Activated CD8-positive, alpha-beta T cell treated with anti-CD3 and anti-CD28 coated beads, Interleukin-2, amount 10 ng/mL, durations not matched to agents 7 days and 5 days (primary cell): ENCODE results near the gene F2RL3. TPM values are rescaled to one million over a fixed set of nuclear protein-coding genes. Genes with fewer than 3 reads are reported as not detected.

ENCODE experiments used
- ATAC-seq: fragments of 150-1000 bp; cut with Tn5 transposase; one replicate; pipeline ENCODE4 v1.10.0; 2021; ENCODE audit warnings: moderate library complexity
- CTCF ChIA-PET: fragments of 350-600 bp; sonication (Branson Sonifier 250); formaldehyde crosslinking; loops from one replicate; lab custom pipeline; 2021; ENCODE audit warnings: antibody characterized with exemption; lab: Charles Lee
- POLR2A ChIA-PET: fragments of 350-600 bp; sonication (Branson Sonifier 250); formaldehyde crosslinking; loops from one replicate; lab custom pipeline; 2021; ENCODE audit warnings: antibody characterized with exemption; lab: Charles Lee
- DNase-seq: peaks from one replicate; pipeline ENCODE4 v3.0.0-alpha.2; 2020
- H3K27ac Mint-ChIP-seq: one replicate; pipeline ENCODE4 v1.8.0; 2021; ENCODE audit warnings: mild to moderate bottlenecking, mixed read lengths
- H3K27me3 Mint-ChIP-seq: one replicate; pipeline ENCODE4 v1.8.0; 2021; ENCODE audit warnings: low read depth, mixed read lengths
- H3K36me3 Mint-ChIP-seq: one replicate; pipeline ENCODE4 v1.8.0; 2021; ENCODE audit warnings: low read depth, mixed read lengths
- H3K4me1 Mint-ChIP-seq: one replicate; pipeline ENCODE4 v1.8.0; 2021; ENCODE audit warnings: low read depth, mixed read lengths
- H3K4me3 Mint-ChIP-seq: one replicate; pipeline ENCODE4 v1.8.0; 2021; ENCODE audit warnings: mild to moderate bottlenecking, mixed read lengths
- H3K9me3 Mint-ChIP-seq: one replicate; pipeline ENCODE4 v1.8.0; 2022; ENCODE audit warnings: mixed read lengths; ENCODE audit not compliant: insufficient read depth
- total RNA-seq, 2 experiments: library from RNA; stranded (reverse); gene quantifications; one replicate each; pipeline ENCODE4 v1.2.3, GENCODE V29; 2021

The F2RL3 gene
- total RNA-seq, 2 experiments from 2014 or later = 0.34 to 0.74 TPM

DNA sequence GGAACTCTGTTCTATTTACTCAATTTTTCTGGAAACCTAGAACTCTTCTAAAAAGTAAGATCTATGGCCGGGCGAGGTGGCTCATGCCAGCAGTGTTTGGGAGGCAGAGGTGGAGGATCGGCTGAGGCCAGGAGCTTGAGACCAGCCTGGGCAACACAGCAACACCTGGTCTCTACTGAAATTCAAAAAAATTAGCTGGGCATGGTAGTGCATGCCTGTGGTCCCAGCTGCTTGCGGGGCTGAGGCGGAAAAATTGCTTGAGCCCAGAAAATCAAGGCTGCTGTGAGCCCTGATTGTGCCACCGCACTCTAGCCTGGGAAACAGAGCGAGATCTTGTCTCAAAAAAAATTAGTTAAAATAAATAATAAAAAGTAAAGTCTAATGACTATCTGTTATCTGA, 28.6 kb downstream of the F2RL3 start:
- peaks cover 15% of the 10 kb centered on the region for H3K9me3 Mint-ChIP-seq
- ATAC-seq (no peak), DNase-seq (no peak)
- H3K4me1 Mint-ChIP-seq = no peaks in the 10 kb centered on the region
- ChIA-PET POLR2A (no interaction called here), CTCF (no interaction called here)
- H3K27ac Mint-ChIP-seq = no peak overlapping the region
- H3K4me3 Mint-ChIP-seq = no peak overlapping the region
- peaks cover 4% of the 10 kb centered on the region for H3K36me3 Mint-ChIP-seq
- no peaks in the 10 kb centered on the region for H3K27me3 Mint-ChIP-seq

DNA sequence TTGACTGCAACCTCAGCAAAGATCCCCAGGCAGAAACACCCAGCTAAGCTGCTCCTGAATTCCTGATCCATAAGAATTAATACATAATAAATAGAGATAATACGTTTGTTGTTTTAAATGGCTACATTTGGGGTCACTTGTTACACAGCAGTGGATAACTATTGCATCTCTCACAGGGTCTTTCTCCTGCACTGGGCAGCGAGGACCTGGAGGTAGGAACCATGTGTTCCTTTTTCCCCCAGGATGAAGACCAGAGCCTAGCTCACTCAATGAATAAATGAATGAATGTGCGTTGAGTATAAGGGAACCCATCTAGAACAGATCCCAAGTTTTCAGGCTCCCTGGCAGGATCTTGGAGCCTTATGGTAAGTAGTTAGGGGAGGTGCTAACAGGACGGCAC, 30.7 kb downstream of the F2RL3 start:
- ATAC-seq (no peak), DNase-seq (no peak)
- Mint-ChIP-seq H3K36me3 (no peaks in the 10 kb centered on the region), H3K4me1 (no peaks in the 10 kb centered on the region), H3K27ac (no peak overlapping the region), H3K9me3 (no peaks in the 10 kb centered on the region), H3K4me3 (no peak overlapping the region), H3K27me3 (no peaks in the 10 kb centered on the region)
- POLR2A ChIA-PET = no interaction called here
- CTCF ChIA-PET = no interaction called here

DNA sequence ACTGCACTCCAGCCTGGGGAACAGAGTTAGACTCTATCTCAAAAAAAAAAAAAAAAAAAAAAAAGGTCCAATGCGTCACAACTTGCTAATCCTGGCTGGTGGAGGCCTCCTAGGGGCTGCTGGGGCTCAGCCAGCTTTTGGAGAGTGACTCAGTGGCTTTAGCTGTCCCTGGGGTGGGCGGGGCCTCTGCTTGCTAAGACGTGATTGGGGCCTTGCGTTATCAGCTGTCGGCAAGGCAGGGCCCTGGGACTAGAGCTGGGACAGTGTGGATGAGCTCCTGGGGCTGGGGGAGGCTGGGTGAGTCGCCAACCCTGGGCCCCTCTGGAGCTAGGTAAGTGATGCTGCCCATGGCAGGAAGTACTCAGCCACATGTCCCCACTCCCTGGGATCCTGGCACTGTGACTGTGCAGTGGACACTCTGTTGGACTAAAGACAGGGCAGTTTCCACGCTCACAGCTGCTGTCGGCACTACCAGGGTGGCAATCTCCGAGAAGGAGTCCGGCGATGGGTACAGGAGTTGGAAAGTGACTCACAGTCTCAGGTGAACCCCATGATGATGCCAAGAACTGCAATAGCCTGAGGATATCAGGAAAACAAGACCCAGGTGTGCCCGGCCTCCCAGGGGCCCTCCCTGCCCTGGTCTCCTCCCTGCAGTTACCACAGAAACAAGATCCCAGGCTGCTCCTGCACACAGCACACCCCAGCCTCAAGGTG, 32.2 kb downstream of the F2RL3 start:
- ChIA-PET POLR2A (no interaction called here), CTCF (no interaction called here)
- Mint-ChIP-seq H3K9me3 (peaks cover 8% of the 10 kb centered on the region), H3K4me1 (no peaks in the 10 kb centered on the region), H3K27ac (no peak overlapping the region), H3K4me3 (no peak overlapping the region), H3K27me3 (no peaks in the 10 kb centered on the region), H3K36me3 (no peaks in the 10 kb centered on the region)
- ATAC-seq (no peak), DNase-seq (no peak)

DNA sequence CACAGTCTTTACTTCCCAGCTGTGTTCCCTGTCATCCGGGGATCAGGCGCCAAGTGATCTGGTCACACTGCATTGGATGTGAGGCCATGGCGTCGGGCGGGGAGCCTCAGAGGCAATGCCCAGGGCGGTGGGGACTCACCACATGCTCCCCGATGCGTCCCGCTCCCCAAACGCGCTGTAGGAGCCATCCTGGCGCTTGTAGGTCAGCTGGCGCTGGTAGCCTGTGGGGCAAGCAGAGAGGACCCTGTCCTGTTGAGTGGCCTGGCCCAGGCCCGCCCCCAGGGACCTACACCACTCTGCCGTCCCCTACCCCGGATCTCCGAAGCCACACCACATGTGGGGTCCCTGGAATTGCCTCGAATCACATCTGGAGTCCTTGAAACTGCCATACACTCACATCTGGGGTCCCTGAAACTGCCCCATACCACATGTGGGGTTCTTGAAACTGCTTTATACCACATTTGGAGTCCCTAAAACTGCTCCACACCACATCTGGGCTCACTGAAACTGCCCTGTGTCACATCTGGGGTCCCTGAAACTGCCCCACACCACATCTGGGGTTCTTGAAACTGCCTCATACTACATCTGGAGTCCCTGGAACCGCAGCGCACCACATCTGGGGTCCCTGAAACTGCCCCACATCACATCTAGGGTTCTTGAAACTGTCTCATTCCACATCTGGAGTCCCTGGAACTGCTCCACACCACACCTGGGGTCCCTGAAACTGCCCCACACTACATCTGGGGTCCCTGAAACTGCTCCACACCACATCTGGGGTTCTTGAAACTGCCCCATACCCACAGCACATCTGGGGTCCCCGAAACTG, 33.2 kb downstream of the F2RL3 start:
- Mint-ChIP-seq H3K36me3 (peaks cover 3% of the 10 kb centered on the region), H3K9me3 (peaks cover 13% of the 10 kb centered on the region), H3K27me3 (no peaks in the 10 kb centered on the region), H3K27ac (no peak overlapping the region), H3K4me1 (no peaks in the 10 kb centered on the region), H3K4me3 (no peak overlapping the region)
- ChIA-PET POLR2A (no interaction called here), CTCF (no interaction called here)
- ATAC-seq (no peak), DNase-seq (no peak)

DNA sequence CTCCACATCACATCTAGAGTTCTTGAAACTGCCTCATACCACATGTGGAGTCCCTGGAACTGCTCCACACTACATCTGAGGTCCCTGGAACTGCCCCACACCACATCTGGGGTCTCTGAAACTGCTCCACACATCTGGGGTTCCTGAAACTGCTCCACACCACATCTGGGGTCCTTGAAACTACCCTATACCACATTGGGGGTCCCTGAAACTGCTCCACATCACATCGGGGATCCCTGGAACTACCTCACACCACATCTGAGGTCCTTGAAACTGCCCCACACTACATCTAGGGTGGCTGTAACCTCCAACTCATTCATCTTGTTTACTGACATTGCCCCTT, 33.8 kb downstream of the F2RL3 start:
- peaks cover 14% of the 10 kb centered on the region for H3K9me3 Mint-ChIP-seq
- ChIA-PET CTCF (no interaction called here), POLR2A (no interaction called here)
- H3K36me3 Mint-ChIP-seq = peaks cover 3% of the 10 kb centered on the region
- no peak overlapping the region for H3K27ac Mint-ChIP-seq
- ATAC-seq (no peak), DNase-seq (no peak)
- no peak overlapping the region for H3K4me3 Mint-ChIP-seq
- no peaks in the 10 kb centered on the region for H3K27me3 Mint-ChIP-seq
- no peaks in the 10 kb centered on the region for H3K4me1 Mint-ChIP-seq

DNA sequence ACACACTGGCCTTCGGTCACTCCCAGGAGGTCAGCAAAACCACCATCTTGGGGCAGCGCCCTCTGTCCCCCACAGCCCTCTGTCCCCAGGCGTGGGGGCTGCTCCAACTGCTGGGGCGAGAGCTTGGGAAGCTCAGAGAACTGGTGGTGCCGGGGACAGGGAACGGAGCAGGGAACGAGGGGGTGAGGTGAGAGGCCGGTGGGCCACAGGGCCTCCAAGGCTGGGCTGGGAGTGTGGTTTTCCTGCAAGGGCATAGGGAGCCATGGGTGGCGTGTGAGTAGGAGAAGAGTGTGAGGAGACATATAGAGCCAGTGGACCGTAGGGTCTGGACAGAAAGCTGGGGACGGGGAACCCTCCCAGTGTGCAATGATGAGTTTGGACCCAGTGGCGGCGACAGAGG, 34.1 kb downstream of the F2RL3 start:
- DNase-seq (no peak), ATAC-seq (no peak)
- Mint-ChIP-seq H3K9me3 (peaks cover 14% of the 10 kb centered on the region), H3K4me1 (no peaks in the 10 kb centered on the region), H3K4me3 (no peak overlapping the region), H3K27ac (no peak overlapping the region), H3K27me3 (no peaks in the 10 kb centered on the region), H3K36me3 (peaks cover 3% of the 10 kb centered on the region)
- ChIA-PET CTCF (no interaction called here), POLR2A (no interaction called here)

DNA sequence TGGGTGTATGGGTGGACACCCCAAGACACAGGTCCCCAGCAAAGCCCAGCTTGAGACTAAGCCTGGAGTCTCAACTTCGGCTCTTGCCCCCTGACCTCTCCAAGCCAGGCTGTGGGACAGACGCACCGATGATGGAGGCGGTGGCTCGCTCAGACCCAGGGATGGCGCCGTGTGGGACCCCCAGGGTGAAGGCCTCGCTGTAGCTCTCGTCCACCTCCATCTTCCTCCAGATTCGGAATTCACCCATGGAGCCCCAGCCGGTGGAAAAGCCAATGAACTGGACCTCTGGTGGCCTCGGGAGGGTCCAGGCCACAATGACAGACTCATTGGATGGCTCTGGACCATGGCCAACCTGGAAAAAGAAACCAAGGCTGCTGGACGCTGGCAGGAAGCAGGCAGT, 39.1 kb downstream of the F2RL3 start:
- Mint-ChIP-seq H3K36me3 (peaks cover 3% of the 10 kb centered on the region), H3K27me3 (no peaks in the 10 kb centered on the region), H3K4me1 (no peaks in the 10 kb centered on the region), H3K27ac (no peak overlapping the region), H3K9me3 (peaks cover 21% of the 10 kb centered on the region), H3K4me3 (no peak overlapping the region)
- ATAC-seq (no peak), DNase-seq (no peak)
- ChIA-PET POLR2A (no interaction called here), CTCF (no interaction called here)

DNA sequence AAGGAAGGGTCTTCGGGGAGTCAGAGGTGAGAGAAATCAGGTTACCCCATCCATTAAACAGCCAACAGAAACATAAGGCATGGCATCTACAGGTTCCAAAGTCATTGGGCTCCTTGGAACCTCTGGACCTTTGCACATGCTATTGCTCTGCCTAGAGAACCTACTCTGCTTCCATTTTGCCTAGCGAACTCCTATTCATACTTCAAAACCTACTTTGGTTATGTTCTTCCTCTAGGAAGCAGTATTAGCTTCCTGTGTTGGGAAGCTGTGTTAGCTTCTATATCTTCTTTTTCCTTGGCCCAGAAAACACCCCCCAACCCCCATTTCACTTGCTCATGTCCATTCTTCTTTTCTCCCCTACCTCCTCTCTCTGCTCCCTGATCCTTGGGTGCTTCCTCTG, 39.6 kb downstream of the F2RL3 start:
- Mint-ChIP-seq H3K27me3 (no peaks in the 10 kb centered on the region), H3K36me3 (peaks cover 3% of the 10 kb centered on the region), H3K4me1 (no peaks in the 10 kb centered on the region), H3K4me3 (no peak overlapping the region), H3K27ac (no peak overlapping the region), H3K9me3 (peaks cover 21% of the 10 kb centered on the region)
- POLR2A ChIA-PET = no interaction called here
- DNase-seq (no peak), ATAC-seq (no peak)
- CTCF ChIA-PET = no interaction called here

DNA sequence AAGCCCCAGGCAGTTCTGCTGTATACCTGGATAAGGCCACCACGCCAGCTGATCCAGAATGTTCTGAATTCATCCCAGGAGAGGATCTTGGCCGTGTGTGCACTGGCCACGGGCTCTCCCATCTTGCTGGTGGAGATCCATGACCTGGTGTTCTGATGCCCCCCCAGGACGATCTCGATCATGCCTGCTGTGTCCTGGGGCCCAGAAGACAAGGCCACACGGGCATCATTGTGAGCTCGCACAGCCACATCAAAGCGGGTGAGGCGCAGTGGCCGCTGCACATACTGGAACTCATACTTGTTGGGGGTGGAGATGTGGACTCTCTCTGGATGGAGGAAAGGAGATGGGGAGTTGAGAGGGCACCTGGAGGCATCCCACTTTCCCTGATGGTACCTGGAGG, 40.1 kb downstream of the F2RL3 start:
- peaks cover 1% of the 10 kb centered on the region for H3K27me3 Mint-ChIP-seq
- no peak overlapping the region for H3K4me3 Mint-ChIP-seq
- no peak overlapping the region for H3K27ac Mint-ChIP-seq
- DNase-seq = no peak
- CTCF ChIA-PET = no interaction called here
- H3K36me3 Mint-ChIP-seq = peaks cover 3% of the 10 kb centered on the region
- peaks cover 25% of the 10 kb centered on the region for H3K9me3 Mint-ChIP-seq
- no peaks in the 10 kb centered on the region for H3K4me1 Mint-ChIP-seq
- no peak for ATAC-seq
- POLR2A ChIA-PET = no interaction called here

DNA sequence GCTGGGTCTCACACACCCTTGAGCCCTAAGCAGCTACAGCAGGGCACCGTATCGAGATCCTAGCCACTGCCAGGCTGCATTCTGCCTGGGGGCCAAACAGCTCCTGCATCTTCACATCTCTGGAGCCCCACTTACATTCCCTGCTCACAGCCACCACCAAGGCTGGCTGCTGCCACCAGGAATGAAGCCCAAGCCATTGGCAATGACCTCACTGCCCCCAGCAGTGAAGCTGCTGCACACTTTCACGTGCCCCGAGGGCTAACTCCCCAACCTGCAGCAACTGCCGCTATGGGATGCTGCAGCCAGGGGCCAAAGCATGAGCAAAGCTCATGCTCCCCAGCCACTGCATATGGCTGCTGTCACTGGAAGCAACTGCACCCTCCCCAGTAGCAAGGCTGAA, 42.0 kb downstream of the F2RL3 start:
- H3K4me3 Mint-ChIP-seq = no peak overlapping the region
- peaks cover 3% of the 10 kb centered on the region for H3K36me3 Mint-ChIP-seq
- POLR2A ChIA-PET = no interaction called here
- H3K4me1 Mint-ChIP-seq = no peaks in the 10 kb centered on the region
- no peak overlapping the region for H3K27ac Mint-ChIP-seq
- CTCF ChIA-PET = no interaction called here
- ATAC-seq (no peak), DNase-seq (no peak)
- H3K9me3 Mint-ChIP-seq = peaks cover 29% of the 10 kb centered on the region
- H3K27me3 Mint-ChIP-seq = peaks cover 5% of the 10 kb centered on the region

DNA sequence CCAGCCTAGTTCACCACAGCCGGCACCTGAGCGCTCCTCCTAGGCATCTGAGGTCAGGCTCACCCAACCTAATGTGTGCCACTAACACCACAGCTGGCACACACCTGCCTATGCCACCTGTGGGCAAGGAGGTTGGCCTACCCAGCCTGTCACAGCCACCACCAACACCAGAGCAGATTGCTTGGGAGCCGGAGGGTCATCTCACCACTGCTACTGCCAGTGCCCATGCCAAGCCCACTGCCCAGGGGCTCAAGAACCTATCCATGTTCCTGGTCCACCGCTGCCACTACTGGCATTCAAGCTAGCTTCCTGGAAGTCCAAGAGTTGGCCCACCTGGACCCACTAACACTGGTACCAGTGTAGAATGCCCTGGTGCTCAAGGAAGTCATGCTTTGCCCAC, 42.5 kb downstream of the F2RL3 start:
- ATAC-seq (no peak), DNase-seq (no peak)
- no peak overlapping the region for H3K27ac Mint-ChIP-seq
- peaks cover 3% of the 10 kb centered on the region for H3K36me3 Mint-ChIP-seq
- ChIA-PET POLR2A (no interaction called here), CTCF (no interaction called here)
- H3K9me3 Mint-ChIP-seq = peaks cover 29% of the 10 kb centered on the region
- no peak overlapping the region for H3K4me3 Mint-ChIP-seq
- no peaks in the 10 kb centered on the region for H3K4me1 Mint-ChIP-seq
- peaks cover 5% of the 10 kb centered on the region for H3K27me3 Mint-ChIP-seq

DNA sequence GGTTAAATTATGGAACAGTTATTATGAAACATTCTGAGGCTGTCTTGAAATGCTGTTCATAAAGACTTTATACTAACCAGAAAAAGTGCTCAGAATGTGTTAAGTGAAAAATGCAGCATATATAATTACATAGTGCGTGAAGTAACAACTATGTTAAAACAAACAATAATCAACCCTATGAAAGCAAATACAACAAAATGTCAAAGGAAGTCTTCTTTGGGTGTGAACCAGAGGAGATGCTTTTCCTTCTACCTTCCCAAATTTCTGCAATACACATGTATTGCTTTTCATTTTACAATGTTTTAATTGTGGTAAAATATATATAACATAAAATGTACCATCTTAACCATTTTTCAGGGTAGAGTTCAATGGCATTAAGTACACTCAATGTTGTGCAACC, 45.7 kb downstream of the F2RL3 start:
- DNase-seq (no peak), ATAC-seq (no peak)
- Mint-ChIP-seq H3K9me3 (peaks cover 15% of the 10 kb centered on the region), H3K27me3 (peaks cover 5% of the 10 kb centered on the region), H3K4me1 (no peaks in the 10 kb centered on the region), H3K27ac (no peak overlapping the region), H3K4me3 (no peak overlapping the region), H3K36me3 (no peaks in the 10 kb centered on the region)
- POLR2A ChIA-PET = no interaction called here
- CTCF ChIA-PET = no interaction called here
